ENCODE data around the gene DFFB. TPM values are rescaled to one million over a fixed set of nuclear protein-coding genes. Genes with fewer than 3 reads are reported as not detected.

The DFFB gene
- total and polyA plus RNA-seq, 2 of the 13 experiments (the other 11 are each of a cell fraction or from before 2014, with no cell fraction given), result 4.6 to 9.3 TPM

DNA sequence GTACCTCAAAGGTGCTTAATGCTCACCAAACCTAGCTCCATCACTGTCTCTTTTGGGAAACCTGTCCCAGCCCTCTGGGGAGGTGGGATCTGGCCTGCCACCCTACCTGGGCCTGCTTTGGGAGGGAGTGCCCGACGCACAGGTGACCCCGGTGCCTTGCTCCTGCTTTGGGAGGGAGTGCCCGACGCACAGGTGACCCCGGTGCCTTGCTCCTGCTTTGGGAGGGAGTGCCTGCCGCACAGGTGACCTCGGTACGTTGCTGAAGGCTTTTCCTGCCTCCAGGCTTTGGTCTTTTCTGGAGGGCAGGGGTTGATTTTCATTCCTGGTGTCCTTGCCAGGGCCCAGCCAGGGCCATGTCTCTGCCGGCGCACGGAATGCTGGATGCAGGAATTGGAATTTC lies 68.0 kb downstream of the DFFB start:
- BruUV-seq (replicated peaks), result no TSS peak
- POLR2A ChIA-PET, result no interaction called here
- Histone ChIP-seq H3K79me2 (ENCODE audit: insufficient read depth, low read length) (no peaks in the 10 kb centered on the region), H3K27me3 (ENCODE audit: control insufficient read depth in 1 of 2, insufficient read depth in 2 of 2, low read length in 2 of 2) (peaks cover 5 to 29% of the 10 kb centered on the region in 2 experiments), H3K36me3 (replicated peaks in 1 of 2; ENCODE audit: control insufficient read depth in 1 of 2, insufficient read depth in 2 of 2, low read length in 2 of 2) (no peaks in the 10 kb centered on the region), H3K4me3 (replicated peaks in 1 of 3; ENCODE audit: insufficient read depth in 1 of 3, low read depth in 2 of 3, low read length in 3 of 3) (no peak overlapping the region), H4K20me1 (ENCODE audit: insufficient read depth, low read length) (no peaks in the 10 kb centered on the region), H3K4me2 (ENCODE audit: low read depth, low read length) (no peak overlapping the region), H3K9me3 (ENCODE audit: low read length) (no peaks in the 10 kb centered on the region), H3K4me1 (ENCODE audit: insufficient read depth, low read length) (no peaks in the 10 kb centered on the region), H2AFZ (ENCODE audit: low read length) (no peak overlapping the region), H3K9ac (ENCODE audit: insufficient read depth, low read depth, low read length) (no peak overlapping the region), H3K27ac (ENCODE audit: extremely low read length, insufficient read depth, low read length) (no peak overlapping the region)
- no peak for ATAC-seq
- intact Hi-C loops (cut with micrococcal nuclease; ENCODE audit: unreplicated experiment) (no loop called here), in situ Hi-C loops (cut with HindIII; ENCODE audit: extremely low pct_ligation_motif_present, low pct_unique_long_range_greater_than_20kb) (no loop called here)
- no peak for FAIRE-seq
- DNase-seq (ENCODE audit: low spot score), result no peak
- CTCF ChIA-PET (ENCODE audit: low intra/inter-chr PET ratio, low total read pairs), result no interaction called here
- 39% methylated on average over 9 of the region's 12 CpGs for WGBS (ENCODE audit: low lambda C conversion rate)
- TF ChIP-seq, protein P1, sequence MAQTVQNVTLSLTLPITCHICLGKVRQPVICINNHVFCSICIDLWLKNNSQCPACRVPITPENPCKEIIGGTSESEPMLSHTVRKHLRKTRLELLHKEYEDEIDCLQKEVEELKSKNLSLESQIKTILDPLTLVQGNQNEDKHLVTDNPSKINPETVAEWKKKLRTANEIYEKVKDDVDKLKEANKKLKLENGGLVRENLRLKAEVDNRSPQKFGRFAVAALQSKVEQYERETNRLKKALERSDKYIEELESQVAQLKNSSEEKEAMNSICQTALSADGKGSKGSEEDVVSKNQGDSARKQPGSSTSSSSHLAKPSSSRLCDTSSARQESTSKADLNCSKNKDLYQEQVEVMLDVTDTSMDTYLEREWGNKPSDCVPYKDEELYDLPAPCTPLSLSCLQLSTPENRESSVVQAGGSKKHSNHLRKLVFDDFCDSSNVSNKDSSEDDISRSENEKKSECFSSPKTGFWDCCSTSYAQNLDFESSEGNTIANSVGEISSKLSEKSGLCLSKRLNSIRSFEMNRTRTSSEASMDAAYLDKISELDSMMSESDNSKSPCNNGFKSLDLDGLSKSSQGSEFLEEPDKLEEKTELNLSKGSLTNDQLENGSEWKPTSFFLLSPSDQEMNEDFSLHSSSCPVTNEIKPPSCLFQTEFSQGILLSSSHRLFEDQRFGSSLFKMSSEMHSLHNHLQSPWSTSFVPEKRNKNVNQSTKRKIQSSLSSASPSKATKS (CRISPR knock-in tag; IDR thresholded peaks at IDR 0.05), result no peak
- no peak for TF ChIP-seq NR2C2 (CRISPR knock-in tag; IDR thresholded peaks at IDR 0.05; ENCODE audit: borderline replicate concordance)
- no peak for TF ChIP-seq CENPBD1 (CRISPR knock-in tag; IDR thresholded peaks at IDR 0.05; ENCODE audit: borderline replicate concordance, low read depth)
- no peak for TF ChIP-seq SIX1 (CRISPR knock-in tag; IDR thresholded peaks at IDR 0.05; ENCODE audit: borderline replicate concordance)
- TF ChIP-seq, protein P2, sequence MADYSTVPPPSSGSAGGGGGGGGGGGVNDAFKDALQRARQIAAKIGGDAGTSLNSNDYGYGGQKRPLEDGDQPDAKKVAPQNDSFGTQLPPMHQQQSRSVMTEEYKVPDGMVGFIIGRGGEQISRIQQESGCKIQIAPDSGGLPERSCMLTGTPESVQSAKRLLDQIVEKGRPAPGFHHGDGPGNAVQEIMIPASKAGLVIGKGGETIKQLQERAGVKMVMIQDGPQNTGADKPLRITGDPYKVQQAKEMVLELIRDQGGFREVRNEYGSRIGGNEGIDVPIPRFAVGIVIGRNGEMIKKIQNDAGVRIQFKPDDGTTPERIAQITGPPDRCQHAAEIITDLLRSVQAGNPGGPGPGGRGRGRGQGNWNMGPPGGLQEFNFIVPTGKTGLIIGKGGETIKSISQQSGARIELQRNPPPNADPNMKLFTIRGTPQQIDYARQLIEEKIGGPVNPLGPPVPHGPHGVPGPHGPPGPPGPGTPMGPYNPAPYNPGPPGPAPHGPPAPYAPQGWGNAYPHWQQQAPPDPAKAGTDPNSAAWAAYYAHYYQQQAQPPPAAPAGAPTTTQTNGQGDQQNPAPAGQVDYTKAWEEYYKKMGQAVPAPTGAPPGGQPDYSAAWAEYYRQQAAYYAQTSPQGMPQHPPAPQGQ (CRISPR knock-in tag; IDR thresholded peaks at IDR 0.05; ENCODE audit: borderline replicate concordance), result no peak
- no peak for TF ChIP-seq NFE2L2 (IDR thresholded peaks at IDR 0.05; ENCODE audit: low read length)
- no peak for TF ChIP-seq ZNF101 (CRISPR knock-in tag; IDR thresholded peaks at IDR 0.05; ENCODE audit: borderline replicate concordance, low read depth)
- TF ChIP-seq, protein P3, sequence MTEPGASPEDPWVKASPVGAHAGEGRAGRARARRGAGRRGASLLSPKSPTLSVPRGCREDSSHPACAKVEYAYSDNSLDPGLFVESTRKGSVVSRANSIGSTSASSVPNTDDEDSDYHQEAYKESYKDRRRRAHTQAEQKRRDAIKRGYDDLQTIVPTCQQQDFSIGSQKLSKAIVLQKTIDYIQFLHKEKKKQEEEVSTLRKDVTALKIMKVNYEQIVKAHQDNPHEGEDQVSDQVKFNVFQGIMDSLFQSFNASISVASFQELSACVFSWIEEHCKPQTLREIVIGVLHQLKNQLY (CRISPR knock-in tag; IDR thresholded peaks at IDR 0.05), result no peak
- no peak for TF ChIP-seq ZSCAN30 (CRISPR knock-in tag; IDR thresholded peaks at IDR 0.05)
- TF ChIP-seq ZNF431 (CRISPR knock-in tag; IDR thresholded peaks at IDR 0.05; ENCODE audit: borderline replicate concordance, low read depth), result no peak
- no peak for TF ChIP-seq KAT8 (CRISPR knock-in tag; IDR thresholded peaks at IDR 0.05)
- TF ChIP-seq, protein P4, sequence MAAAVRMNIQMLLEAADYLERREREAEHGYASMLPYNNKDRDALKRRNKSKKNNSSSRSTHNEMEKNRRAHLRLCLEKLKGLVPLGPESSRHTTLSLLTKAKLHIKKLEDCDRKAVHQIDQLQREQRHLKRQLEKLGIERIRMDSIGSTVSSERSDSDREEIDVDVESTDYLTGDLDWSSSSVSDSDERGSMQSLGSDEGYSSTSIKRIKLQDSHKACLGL (CRISPR knock-in tag; IDR thresholded peaks at IDR 0.05), result no peak
- TF ChIP-seq ZNF460 (CRISPR knock-in tag; IDR thresholded peaks at IDR 0.05; ENCODE audit: borderline replicate concordance), result no peak
- no peak for TF ChIP-seq HNF1A (IDR thresholded peaks at IDR 0.05; ENCODE audit: low read depth)
- no peak for TF ChIP-seq HNF1A (CRISPR knock-in tag; IDR thresholded peaks at IDR 0.05; ENCODE audit: borderline replicate concordance)
- TF ChIP-seq KLF13 (CRISPR knock-in tag; IDR thresholded peaks at IDR 0.05), result no peak

Measured in HepG2 (cell line).